Panc1 (cell line): Measurements from ENCODE around the gene LYST.

Experiments
- POLR2AphosphoS5 ChIP-seq: IDR thresholded peaks from 2 replicates; pipeline ENCODE4 v1.6.1; 2012; ENCODE audit warnings: mild to moderate bottlenecking, low read depth, low read length, moderate library complexity
- TF ChIP-seq, protein P1 (sequence below): fragments of 450-650 bp; IDR thresholded peaks from 2 replicates; pipeline ENCODE4 v1.5.1; 2017; ENCODE audit warnings: mild to moderate bottlenecking

GRCh38 chr1:235876402-235876841 lies 9.7 kb upstream of the LYST start:
- TF ChIP-seq POLR2AphosphoS5, result no peak
- TF ChIP-seq, protein P1, sequence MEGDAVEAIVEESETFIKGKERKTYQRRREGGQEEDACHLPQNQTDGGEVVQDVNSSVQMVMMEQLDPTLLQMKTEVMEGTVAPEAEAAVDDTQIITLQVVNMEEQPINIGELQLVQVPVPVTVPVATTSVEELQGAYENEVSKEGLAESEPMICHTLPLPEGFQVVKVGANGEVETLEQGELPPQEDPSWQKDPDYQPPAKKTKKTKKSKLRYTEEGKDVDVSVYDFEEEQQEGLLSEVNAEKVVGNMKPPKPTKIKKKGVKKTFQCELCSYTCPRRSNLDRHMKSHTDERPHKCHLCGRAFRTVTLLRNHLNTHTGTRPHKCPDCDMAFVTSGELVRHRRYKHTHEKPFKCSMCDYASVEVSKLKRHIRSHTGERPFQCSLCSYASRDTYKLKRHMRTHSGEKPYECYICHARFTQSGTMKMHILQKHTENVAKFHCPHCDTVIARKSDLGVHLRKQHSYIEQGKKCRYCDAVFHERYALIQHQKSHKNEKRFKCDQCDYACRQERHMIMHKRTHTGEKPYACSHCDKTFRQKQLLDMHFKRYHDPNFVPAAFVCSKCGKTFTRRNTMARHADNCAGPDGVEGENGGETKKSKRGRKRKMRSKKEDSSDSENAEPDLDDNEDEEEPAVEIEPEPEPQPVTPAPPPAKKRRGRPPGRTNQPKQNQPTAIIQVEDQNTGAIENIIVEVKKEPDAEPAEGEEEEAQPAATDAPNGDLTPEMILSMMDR, result no peak
